HG03575 (cell line): Measurements from ENCODE around the gene ABCB11.
"Not testable (repeated sequence)": the region's sequence is repeated elsewhere in the genome, so short reads cannot be mapped to it uniquely, and the experiment has no call there.

Experiments
- ATAC-seq: cut with Tn5 transposase; IDR thresholded peaks from one replicate; pipeline ENCODE4 v1.9.1; 2021; ENCODE audit not compliant: unreplicated experiment, insufficient number of reproducible peaks, low FRiP score; ENCODE audit errors: extremely low read depth

The ABCB11 gene

DNA sequence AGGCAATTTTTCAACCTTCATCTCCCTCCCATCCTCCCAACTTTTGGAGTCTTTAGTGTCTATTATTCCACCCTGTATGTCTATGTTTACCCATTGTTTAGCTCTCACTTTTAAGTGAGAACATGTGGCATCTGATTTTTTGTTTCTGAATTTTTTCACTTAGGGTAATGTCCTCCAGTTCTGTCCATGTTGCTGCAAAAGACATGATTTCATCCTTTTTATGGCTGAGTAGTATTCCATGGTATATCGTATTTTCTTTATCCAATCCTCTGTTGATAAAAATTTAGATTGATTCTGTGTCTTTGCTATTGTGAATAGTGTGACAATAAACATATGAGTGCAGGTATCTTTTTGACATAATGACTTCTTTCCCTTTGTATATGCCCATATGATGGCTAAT is 81.8 kb downstream of the ABCB11 start:
- ATAC-seq: no peak

DNA sequence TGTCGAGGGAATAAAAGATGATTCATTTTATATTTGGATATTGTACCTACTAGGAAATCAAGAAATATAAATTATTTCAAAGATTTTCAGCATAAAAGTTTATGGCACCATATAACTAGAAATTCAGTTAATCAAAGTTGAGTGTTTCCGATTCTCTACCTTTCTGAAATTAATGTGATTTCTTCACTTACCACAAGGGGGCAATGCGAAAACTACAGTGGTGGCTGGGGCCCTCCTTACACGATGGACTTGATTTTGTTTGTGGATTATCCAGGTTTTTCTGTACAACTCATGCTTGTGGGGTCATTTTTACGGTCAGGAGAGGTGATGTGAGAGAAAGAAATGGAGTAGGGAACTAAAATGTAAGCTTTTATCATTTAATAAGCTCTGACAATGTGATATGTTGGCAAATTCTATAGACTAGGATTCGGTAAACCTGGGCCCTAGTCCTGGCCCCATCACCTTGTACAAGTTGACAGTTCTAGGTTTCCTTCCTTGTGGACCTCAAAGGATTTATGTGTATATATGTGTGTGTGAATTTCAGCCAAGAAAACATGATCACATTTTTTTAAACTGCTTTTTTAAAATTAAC is 82.4 kb downstream of the ABCB11 start:
- no peak for ATAC-seq

DNA sequence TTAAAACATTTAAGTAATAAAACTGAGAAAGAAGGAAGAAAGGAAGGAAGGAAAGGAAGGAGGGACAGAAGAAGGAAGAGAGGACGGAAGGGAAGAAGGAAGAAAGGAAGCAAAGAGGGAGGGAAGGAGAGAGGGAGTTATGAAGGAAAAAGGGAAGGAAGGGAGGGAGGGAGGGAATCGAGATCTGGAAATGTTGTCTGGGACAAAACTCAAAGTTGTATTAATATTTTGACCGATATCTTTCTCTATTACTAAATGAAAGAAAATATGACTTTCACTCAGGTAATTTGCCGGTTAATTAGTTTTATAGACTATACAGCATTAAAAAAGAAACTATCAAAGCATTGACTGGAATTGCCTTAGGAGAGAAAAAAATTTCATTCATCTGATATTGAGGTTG is 85.6 kb downstream of the ABCB11 start:
- ATAC-seq: no peak

DNA sequence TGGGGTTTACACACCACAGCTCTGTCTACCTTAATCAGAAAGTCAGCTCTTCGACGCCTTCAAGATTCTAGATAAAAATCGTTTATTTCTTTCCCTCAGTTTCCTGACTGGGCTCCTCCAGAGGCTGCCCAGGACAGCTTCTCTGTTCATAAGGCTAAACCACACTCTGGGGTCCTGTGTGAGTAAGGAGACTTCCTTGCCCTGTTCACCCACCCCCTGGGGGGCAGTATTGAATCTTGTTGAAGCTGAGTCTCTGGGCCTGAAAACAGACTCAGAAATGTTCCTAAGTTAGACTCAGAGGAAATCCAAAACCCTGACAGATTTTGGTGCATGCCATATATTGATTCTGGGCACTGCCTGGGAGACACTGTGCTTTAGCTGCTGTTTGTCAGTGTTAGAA is 87.1 kb downstream of the ABCB11 start:
- no peak for ATAC-seq

DNA sequence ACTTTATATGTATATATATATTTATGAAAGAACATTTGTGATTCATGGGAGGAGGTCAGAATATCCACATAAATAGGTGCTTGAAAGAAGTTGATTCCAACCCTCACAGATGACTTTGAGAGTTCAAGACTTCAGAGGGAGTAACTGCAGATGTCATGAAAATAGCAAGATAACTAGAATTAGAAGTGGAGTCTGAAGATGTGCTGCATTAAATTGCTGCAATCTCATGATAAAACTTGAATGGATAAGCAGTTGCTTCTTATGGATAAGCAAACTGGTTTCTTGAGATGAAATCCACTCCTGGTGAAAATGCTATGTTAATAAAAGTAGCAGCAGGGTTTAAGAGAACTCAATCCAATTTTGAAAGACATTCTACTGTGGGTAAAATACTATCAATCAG is 89.8 kb downstream of the ABCB11 start:
- ATAC-seq: no peak

DNA sequence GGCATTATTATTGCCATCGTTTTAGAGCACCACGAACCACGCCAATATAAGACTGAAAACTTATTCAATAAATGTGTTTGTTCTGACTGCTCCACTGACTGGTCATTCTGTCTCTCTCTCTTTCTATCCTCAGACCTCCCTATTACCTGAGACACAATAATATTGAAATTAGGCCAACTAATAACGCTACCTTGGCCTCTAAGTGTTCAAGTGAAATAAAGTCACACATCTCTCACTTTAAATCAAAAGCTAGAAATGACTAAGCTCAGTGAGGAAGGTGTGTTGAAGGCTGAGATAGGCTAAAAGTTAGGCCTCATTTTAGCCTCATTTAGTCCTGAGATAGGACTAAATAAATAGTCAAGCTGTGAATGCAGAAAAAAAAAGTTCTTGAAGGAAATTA is 91.2 kb downstream of the ABCB11 start:
- ATAC-seq: no peak

DNA sequence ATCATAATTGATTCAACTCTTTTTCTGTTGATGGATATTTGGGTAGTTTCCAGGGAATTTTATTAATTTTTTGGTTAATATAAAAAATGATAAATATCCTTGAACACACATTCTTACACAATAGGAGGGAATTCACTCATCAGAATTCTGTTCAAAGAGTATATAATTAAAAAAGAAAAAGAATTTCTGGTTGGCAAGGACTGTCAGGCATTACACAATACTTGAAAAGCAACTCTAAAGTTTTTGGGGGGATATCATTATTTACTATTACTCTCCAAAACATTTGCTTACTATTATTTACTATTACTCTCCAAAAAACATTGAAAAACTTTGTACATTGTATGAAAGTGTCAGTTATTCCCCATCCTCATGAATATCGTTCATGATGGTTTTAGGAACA is 92.1 kb downstream of the ABCB11 start:
- no peak for ATAC-seq

DNA sequence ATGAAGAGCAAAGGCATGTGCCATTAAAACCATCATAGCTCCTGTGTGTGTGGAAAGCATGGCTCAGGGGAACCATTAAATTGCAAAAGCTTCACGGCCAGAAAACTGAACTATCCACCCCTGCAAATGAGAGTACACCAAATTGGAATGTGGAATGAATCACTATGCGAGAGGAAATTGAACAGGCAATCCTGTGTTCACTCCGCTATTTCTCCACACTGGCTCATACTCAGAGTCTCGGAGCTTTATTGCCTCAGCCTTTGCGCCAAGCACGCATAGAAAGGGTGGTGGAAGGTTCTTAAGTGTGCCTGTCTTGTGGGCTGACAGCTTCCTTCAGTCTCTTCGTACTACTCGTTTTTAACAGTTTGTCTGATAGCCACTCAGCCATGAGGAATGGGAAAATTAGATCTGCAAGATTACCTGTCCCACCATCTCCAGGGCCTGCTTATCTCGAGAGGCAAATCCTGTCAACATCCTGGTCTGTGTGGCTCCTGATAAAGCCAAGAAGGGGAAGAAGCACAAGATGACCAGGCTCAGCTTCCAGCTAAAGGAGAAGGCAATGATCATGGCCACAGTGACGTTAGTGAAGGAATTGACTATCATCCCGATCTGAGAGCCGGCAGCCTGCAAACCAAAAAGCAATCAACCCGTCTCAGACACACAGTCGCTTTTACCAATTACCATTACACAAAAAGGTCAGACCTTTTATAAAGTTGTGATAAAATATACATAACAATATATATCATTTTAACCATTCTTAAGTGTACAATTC is 95.1 kb downstream of the ABCB11 start:
- ATAC-seq: no peak

DNA sequence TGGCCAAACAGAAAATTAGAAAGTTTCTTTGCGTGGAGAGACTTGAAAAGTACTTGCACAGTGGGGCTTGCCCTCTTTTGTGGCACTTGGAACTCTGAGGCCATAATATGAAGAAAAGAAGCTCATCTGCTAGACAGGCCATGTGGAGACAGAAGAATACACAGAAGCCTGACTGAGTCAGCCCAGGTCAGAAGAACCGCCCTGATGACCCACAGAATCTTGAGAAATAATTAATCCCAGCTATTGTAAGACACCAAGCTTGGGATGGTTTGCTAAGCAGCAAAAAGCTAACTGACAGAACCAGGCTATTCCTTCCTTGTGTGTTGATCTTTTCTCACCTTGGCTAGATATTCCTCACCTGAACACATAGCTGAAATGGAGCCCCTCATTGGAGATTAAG is 96.3 kb downstream of the ABCB11 start:
- ATAC-seq: no peak

DNA sequence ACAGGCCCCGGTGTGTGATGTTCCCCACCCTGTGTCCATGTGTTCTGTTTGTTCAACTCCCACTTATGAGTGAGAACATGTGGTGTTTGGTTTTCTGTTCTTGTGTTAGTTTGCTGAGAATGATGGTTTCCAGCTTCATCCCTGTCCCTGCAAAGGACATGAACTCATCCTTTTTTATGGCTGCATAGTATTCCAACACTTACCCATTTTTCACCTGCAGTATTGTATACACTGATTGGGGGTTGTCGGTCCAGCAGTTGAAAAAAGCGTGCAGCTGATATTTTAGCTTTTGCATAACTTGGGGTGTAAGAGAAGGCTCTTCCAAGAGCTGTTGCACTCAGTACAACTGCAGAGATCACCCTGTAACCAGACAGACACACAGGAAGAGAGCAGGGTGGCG is 99.0 kb downstream of the ABCB11 start:
- ATAC-seq: not testable (repeated sequence)

DNA sequence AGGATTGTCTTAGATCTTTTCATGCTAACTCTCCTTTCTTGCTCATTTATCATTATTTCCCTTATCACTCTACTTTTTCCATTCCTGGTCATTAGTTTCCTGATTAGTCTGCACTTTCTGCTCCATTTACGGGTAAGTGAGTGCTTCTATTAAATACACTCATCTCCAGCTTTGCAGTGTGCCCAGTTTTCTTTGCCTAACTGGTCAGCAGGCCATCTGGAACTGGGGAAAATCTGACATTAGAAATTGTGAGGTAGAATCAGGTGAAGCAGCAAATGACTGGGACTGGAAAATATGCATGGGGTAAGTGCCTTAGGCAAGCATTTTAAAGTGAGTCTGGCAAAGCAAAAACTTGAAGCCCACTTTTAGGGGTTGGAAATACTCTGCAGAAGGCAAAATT is 100.9 kb downstream of the ABCB11 start:
- ATAC-seq: no peak

DNA sequence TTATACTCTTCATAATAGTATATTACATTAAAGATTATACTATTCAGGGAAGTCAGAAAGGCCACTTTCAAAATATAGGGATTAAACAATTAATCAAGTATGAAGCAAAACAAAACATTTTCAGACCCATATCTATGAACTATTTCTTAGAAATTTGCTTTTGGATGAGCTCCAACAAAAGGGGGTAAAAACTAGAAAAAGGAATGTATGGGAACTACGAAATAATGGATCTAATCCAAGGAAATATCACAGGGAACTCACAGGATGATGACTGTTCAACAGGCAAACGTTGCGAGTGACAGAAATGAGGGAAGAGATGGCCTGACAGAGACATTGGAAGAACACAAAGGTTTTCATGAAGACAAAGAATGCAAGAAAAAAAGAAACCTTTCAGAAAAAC is 102.1 kb downstream of the ABCB11 start:
- no peak for ATAC-seq

DNA sequence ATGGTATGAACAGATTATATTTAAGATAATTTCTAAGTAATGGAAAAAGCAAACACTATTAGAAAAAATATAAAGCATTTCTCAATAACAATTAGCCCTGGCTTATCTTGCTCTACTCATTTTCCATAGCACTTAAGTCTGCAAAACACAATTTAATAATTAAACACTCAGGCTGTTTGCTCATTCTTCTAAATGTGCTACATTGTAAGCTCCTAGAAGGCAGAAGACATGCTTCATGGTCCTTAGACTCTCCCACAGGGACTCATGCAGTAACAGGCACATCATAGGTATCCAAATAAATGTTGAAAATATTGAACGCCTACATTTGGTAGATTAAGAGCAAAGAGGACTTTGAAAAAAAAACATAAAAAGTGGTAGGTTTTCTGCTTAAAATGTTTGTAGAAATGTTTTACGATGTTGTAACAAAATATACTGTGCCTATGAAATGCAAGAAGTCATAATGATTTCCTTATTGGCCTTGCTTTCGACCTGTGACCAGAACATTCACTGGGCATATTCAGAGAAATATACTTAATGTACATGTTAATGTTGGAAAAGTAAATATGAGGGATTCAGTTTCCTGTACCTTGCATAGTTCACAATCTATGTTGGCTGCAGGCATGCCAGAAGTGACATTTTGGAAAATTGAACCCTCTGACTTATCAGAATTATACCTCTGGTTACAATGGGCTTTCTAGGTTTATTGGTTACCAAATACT is 102.9 kb downstream of the ABCB11 start:
- no peak for ATAC-seq

DNA sequence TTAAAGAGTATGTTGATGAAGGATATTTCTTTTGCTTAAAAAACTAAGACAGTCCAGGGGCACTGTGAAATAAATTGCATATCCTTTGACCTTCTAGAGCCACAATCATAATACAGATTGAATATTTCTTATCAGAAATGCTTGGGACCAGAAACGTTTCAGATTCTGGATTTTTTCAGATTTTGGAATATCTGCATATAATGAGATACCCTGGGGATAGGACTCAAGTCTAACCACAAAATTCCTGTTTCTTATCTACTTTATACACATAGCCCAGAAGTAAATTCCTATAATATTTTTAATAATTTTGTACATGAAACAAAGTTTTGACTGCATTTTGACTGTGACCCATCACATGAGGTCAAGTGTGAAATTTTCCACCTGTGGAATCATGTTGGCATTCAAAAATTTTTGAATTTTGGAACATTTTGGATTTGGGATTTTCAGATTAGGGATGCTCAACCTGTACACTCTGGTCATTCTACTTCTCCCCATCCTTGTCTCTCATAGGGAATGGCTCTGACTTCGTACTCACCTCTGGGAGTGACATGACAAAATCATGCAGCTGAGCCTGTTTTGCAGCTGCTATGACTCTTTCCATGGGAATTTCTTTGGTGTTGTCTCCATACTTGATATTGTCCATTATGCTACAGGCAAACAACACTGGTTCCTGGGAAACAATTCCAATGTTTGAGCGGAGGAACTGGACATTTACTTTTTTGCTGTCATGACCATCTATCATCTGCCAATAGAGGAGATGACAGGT is 104.3 kb downstream of the ABCB11 start:
- no peak for ATAC-seq

DNA sequence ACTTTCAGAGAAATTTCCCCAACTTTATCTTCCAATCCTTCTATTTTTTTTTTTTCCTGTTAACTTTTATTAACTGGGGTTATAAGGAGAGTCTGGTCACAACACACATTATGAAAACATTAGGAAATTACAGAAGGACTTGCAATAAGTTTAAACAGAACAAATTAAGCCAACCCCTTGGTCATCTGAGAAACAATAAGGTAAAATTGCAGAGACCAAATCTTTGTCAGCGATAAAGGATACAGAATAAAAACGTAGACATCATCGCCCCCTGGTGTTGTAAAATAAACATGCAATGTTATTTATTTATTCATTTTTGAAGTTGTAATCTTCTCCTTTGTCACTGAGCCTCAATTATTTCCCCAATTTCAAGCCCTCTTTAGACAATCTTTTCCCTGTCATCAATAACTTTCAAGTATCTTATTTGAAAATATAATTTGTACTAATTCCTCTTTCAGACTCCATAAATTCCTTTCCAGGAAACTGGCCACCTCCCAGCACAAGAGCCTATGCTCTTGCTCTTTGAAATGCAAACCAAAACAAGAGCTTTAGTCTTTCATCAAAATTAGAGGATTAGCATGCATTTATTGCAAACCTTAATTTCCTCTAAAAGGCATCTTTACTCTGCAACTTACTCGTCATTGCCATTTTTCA is 110.5 kb downstream of the ABCB11 start:
- no peak for ATAC-seq

DNA sequence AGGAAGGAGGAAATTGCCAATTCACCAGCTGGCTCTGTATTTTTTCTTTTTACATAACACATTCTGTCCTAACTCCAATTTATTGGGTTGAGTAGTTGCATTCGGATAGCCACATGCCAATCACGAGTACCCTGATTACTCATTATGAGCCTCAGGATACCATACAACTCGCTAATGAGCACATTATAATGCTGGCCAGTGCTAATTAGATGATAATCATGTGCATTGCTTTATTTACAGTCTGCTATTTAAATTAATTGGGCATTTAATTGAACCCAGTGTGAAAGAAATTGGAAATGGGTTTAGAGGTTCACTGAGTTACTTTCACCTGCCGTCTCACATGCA is 114.8 kb downstream of the ABCB11 start:
- no peak for ATAC-seq

DNA sequence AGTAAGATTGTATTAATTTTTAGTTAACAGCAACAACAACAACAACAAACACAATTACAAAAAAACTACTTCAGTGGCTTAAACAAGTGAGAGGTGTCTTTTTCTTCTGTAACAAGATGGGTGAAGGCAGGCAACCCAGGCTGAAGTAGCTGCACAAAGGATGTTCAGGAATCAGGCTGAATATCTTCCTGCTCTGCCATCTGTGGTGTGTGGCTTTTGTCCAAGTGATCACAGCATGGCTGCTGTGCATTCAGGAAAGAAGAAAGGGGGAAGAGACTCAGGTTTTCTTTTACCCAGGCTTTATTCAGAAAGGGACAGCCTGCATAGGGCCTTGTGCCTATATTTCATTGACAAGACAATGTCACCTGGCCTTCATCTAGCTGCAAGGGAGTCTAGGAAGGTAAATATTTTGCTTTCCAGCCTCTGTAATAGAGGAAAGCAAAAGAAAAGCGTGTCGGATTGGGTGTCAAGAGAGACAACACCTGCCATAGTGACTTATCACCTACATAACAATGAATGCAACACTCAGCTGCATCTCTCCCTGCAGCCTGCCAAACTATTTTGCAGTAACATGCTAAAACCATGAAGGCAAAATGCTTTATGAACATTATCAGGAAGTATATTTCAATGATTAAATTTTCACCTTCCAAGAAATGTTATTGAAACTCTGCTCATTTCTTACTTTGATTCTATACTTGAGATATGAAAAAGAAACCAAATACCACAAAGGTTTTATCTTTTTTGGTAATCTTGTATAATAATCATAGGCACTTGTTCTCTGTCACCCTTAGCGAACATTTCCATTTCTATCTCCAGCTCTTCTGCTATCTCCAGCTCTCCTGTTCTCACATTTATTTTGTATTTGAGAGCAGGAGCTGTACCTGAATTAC is 115.4 kb downstream of the ABCB11 start:
- ATAC-seq: no peak

DNA sequence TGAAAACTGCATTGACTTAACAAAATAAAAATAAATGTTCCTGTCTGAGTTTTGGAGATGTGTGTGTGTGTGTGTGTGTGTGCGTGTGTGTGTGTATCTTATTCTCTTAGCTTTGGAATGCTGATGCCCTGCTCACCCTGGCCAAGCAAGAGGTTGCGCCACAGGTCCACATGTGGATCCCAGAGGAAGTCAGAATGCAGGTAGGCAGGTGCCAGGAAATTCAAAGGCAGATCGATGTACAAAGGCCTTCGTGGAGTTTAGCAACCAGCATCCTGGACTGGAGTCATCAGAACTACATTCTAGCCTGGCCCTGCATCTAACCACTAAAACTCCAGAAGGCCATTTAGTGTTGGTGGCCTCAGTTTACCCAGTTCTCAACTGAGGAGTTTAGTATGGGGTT is 117.6 kb downstream of the ABCB11 start:
- ATAC-seq: no peak
